HG02678 (cell line): Measurements from ENCODE around the gene ERBIN.
"Not testable (repeated sequence)": the region's sequence is repeated elsewhere in the genome, so short reads cannot be mapped to it uniquely, and the experiment has no call there.

Experiments used
- ATAC-seq: cut with Tn5 transposase; IDR thresholded peaks from one replicate; pipeline ENCODE4 v1.9.1; 2021; ENCODE audit warnings: mild to moderate bottlenecking, moderate library complexity; ENCODE audit not compliant: unreplicated experiment

The ERBIN gene

DNA sequence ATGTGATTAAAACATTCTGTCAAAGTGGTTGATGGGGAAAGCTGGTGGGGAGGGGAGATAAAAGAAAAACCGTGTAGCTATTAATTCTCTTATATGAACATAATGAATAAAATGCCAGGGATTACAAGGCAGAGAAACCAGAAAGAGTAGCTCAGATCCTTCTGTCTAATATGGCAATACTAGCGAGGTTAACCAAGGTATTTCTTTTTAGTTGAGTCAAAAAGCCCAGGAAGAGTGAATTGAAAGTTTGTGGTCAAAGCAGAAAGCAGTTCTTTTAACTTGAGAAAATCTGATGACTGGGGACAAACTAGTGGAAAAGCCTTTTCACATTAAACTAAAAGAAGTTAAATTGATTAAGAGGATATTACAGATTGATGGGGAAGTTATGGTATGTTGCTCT, 76.0 kb downstream of the ERBIN start:
- peak; percentile 56 for ATAC-seq

DNA sequence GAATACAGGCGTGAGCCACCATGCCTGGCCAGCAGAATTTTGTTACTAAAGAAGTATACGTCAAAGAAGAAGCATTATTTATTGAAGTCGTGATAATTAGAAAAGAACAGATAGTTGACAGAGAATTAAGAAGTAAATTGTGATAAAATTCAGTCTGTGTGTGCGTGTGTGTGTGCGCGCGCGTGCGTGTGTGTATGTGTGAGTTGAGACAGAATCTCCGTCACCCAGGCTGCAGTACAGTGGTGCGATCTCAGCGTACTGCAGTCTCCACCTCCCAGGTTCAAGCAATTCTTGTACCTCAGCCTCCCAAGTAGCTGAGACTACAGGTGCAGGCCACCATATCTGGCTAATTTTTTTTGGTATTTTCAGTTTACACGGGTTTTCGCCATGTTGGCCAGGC, 77.8 kb downstream of the ERBIN start:
- no peak for ATAC-seq

DNA sequence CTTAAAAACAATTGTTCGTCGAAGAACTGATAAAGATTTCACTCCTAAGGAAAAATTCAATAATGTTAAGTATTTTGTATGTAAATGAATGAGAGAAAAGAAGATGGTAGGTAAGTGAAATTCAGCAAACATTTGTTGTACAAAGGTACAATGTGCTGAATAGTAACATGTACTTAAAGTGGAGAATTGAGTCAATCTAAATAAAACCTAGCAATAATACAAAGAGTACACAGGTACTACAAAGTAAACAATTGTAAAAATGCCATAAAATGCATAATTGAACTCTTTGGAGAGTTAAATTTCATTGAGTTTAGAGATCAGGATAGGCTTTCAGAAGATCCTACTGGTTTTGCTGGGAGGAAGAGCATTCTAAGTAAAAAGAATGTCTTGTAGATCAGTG, 82.9 kb downstream of the ERBIN start:
- ATAC-seq: no peak

DNA sequence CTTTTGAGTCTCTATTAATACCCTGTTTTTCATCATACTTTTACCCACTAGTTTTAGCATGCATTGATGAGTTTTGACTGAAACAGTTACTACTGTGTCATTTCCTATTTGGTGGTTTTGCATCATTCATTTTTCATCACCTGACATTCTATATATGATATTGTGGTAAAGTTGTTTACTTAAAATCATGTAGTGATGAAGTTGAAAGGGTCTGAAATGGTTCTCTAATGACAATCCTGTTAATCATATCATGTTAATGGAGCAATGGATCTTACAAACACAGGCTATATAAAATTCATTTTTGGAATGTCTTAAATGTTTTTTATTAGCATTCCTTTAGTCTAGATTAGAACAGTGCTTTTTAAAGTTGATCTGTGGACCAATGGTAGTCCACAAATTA, 84.1 kb downstream of the ERBIN start:
- peak; percentile 51 for ATAC-seq

DNA sequence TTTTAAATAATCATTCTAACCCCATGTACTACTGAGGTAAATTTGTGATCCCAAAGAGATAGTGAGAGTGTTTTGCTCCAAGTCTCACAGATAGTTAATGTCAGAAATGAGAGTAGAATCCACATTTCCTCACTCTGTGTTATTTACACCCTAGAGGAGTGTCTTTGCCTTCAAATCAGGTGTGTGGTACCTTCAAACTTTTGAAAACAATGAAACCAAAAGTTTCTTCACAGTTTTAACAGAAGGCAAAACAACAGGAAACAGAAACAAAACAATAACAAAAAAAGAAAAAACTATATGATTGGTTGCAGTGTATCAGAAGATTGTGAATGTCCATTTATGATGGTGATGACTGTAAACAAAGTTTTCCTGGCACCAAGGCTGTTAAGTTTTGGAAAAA, 85.9 kb downstream of the ERBIN start:
- peak; percentile 66 for ATAC-seq

DNA sequence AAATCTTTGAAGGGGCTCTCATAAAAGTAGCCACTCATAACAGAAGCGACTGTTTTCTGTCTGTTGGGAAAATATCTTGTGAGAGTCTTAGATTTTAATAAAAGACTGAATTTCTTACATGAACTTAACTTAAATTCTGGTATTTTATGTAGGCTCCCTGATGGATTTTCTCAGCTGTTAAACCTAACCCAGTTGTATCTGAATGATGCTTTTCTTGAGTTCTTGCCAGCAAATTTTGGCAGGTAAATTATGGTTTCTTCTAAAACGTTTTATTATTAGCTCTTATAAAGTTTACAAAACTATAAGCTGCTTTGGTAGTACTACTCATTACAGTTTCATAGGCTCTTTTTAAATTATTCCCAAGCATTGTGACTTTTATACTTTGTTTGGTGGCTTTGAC, 87.0 kb downstream of the ERBIN start:
- no peak for ATAC-seq

DNA sequence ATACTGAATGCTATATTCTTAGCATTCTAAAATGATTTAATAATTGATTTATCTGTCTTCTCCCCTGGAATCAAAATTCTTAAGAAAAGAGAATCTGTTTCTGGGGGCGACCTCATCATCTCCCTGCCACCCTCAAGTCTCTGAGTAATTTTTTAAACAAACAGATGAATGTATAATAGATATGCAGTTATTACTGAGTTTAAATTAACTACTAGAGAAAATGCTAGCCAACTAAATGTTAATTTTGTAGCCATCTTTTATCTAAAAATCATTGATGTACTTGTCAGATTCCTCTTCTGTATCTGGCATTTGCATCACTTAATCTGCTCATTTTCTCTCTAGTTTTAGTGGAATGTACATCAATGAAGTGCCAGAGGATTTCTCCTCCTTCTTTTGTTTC, 87.5 kb downstream of the ERBIN start:
- ATAC-seq: no peak

DNA sequence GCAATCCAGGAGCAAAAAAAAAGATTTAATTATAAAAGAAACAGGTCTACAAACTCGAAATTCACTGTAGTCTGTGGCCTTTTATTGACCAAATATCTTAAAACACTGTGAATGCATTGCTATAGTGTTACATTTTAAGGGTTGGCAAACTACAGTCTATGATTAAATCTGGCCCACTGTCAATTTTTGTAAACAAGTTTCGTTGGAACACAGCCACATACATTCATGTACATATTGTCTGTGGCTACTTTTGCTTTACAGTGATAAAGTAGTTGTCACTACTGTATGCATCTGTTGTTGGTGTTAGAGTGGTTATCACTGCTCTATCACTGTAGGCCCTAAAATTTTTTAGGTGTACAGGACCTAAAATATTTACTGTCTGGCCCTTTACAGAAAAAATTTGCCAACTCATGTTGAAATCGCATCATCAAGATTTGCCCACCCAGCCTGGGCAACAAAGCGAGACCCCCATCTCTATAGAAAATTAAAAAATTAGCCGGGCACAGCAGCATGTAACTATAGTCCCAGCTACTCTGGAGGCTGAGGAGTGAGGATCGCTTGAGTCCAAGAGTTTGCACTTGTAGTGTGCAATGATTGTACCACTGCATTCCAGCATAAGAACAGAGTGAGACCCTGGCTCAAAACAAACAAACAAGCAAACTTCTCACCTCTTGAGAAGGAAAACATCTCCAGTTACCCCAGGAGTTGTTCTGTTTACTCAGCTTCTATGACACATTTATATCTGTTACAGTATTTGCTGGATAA, 89.0 kb downstream of the ERBIN start:
- ATAC-seq: no peak

DNA sequence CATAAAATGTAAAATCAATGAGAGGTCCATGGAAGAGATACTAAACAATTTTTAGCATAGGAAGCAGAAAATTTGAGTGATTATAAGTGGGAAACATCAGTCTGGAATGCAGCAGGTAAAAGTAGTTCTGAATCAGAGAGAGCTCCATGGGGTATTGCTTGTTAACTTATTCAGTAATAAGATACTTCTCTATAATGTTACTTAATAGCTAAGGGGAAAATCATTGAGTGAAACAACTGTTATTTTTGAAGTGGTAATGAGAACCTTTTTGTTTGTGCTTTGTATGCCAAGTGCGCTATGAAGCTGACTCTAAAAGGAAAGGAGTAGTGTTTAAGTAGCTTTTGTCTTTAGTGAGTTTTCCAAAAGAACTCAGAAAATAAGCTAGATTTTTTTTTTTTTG, 95.2 kb downstream of the ERBIN start:
- ATAC-seq: no peak

DNA sequence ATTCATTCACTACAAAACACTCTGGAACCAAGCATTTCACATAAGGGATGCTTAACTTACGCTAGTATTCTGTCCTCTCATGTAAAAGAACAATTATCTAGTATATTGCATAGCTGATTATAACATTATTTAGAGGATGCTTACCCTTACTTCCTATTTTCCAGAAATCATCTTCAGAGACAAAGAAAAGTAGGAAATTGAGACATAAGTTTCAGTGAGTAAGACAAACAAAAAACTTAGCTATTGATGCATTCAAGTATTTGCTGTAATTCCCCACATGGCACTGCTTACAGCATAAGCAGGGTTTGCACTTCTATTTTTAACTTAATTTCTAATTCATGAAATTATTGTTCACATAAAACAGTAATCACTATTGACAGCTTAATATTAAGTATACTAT, 112.9 kb downstream of the ERBIN start:
- no peak for ATAC-seq

DNA sequence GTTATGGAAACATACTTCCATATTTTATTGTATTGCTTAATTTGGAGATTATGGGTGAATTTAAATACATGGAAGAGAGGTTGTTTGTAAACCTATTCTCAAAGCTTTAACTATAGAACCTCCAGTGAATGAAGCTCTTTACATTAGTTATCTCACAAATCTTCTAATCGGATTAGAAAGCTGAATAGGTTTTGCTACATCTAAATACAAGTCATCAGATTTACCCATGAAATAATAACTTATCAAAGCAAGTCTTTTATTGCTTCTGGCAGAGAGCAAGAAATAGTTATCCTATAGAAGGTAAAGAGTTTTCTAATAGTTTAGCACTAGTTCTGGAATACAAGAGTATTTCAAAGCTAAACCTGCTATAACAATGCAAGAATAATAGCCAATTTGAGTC, 113.3 kb downstream of the ERBIN start:
- no peak for ATAC-seq

DNA sequence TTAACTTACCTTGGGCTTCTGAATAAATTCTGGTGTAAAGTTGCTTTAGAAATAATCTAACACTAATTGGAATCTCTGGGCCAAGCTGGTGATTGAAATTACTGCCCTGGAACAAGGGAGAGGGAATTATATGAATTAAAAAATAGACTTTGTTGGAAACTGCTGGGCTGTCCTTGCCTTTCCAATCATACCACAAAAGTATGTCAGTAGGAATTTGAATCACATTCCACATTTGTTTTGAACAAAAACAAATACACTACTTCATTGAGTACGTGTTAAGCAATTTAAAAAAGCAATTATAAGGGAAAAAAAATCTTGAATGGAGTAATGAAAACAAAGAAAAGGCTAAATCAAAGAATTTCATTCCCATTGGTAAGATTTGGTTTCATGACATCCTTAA, 115.3 kb downstream of the ERBIN start:
- ATAC-seq: no peak

DNA sequence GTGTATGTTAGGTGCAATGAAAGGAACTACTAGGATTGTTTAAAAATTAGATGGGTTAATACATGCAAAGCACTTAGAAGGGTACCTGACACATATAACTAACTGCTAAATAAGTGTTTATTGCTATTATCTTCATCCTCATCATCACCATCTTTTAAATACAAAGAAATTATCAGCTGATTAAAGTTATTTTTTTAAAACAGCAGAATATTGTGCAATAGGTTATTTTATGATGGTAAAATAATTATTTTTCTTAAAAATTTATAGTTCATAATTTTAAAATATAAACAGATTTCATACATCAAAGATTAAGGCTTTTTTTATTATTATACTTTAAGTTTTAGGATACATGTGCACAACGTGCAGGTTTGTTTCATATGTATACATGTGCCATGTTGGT, 130.9 kb downstream of the ERBIN start:
- ATAC-seq: no peak

DNA sequence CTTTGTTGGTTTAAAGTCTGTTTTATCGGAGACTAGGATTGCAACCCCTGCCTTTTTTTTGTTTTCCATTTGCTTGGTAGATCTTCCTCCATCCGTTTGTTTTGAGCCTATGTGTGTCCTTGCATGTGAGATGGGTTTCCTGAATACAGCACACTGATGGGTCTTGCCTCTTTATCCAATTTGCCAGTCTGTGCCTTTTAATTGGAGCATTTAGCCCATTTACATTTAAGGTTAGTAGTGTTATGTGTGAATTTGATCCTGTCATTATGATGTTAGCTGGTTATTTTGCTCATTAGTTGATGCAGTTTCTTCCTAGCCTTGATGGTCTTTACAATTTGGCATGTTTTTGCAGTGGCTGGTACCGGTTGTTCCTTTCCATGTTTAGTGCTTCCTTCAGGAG, 134.9 kb downstream of the ERBIN start:
- not testable (repeated sequence) for ATAC-seq

DNA sequence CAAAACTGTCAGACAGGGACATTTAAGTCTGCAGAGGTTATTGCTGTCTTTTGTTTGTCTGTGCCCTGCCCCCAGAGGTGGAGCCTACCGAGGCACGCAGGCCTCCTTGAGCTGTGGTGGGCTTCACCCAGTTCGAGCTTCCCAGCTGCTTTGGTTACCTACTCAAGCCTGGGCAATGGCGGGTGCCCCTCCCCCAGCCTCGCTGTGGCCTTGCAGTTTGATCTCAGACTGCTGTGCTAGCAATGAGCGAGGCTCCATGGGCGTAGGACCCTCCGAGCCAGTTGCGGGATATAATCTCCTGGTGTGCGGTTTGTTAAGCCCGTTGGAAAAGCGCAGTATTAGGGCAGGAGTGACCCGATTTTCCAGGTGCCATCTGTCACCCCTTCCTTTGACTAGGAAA, 136.7 kb downstream of the ERBIN start:
- not testable (repeated sequence) for ATAC-seq

DNA sequence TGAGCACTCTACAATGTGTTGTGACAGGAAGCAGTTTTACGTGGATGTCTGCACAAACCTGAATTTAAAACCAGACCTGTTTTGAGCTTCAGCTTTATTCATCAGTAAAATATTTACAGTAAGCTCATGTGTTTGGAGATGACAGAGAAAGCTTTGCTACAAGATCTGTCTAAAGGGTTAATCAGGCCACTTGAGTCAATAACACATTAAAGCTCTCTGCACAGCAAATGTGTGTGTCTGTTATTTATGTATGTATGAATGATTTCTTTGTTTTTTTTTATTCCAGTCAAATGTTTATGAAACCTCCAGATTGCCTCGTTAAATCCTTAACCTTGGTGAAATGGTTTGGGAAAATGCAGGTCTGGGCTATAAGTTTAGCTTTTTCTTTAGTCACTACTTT, 140.5 kb downstream of the ERBIN start:
- ATAC-seq: no peak

DNA sequence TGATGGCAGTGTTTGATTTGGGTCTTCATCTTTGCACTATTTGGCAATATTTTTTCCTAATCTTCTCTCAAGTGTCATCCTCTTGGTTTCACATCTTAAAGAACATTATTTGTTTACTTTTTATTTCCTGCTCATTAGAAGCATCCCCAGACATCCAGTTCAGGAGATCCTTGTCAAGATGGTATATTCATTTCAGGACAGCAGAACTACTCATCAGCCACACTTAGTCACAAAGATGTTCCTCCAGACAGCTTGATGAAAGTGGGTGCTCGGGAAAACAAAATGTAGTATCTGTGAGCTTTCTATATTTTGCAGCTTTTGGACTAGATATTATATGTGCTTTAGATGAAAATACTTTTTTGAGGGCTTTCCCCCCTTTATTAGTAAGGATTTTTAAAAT, 145.7 kb downstream of the ERBIN start:
- no peak for ATAC-seq

DNA sequence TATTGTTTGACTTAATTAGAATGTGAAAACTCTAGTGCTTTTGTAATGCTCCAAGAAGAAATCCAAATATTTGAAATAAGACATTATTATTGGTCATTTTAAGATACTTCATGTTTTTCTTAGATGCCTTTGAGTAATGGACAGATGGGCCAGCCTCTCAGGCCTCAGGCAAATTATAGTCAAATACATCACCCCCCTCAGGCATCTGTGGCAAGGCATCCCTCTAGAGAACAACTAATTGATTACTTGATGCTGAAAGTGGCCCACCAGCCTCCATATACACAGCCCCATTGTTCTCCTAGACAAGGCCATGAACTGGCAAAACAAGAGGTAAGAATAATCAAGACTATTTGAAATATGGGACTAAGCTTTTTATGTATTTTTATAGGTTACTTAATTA, 148.5 kb downstream of the ERBIN start:
- ATAC-seq: no peak

DNA sequence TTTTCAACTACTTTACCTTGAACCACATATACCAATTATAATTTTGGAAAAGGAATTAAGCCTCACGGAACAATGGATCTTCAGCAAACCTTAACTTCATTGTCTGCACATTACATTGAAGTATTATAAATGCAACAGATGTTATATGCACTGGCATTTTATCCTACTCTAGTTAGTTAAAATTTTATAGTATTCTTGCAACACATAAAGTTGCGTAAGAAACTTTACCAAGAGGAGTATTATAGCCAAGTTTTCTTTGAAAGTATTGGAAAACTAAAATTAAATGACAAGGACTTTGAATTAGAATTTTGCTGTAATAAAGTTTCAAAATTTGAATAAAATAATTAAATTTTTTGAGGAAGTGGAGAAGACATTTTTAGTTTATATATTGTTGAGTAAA, 154.3 kb downstream of the ERBIN start:
- no peak for ATAC-seq

DNA sequence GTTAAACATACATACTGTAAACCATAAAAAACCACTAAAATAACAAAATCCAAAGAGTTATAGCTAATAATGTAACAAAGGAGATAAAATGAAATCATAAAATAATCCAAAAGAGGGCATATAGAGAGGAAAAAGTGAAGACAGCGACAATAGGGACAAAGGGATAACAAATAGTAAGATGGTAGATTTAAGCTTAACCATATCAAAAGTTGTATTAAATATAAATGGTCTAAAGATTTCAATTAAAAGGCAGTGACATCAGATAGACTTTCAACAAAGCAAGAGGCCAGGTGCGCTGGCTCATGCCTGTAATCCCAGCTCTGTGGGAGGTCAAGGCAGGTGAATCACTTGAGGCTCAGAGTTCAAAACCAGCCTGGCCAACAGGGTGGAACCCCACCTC, 163.0 kb downstream of the ERBIN start:
- ATAC-seq: no peak

DNA sequence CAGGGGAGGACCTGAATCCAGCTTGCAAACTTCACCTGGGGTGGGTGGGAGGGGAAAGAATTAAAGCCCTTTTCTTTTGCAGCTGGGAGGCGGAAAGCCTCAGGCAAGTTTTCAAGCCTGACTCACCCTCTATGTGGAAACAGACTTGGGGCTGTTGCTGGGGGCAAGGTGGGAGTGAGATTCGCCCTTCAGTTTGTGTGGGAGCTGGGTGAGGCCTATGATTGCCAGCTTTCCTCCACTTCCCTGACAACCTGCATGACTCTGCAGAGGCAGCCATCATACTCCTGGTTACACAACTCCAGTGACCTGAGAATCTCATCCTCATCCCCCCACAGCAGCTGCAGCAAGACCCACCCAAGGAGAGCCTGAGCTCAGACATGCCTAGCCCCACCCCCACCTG, 174.5 kb downstream of the ERBIN start:
- ATAC-seq: no peak

DNA sequence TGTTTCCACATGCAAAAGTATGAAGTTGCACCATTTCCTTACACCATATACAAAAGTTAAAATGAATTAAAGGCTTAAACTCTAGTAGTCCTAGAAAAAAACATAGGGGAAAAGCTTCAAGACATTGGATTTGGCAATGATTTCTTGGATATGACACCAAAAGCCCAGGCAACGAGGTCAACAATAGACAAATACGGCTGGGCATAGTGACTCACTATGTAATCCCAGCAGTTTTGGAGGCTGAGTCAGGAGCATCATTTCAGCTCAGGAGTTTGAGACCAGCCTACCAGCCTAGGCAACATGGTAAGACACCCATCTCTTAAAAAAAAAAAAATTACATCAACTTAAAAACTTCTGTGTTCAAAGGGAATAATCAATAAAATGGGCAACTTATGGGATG, 186.8 kb downstream of the ERBIN start:
- ATAC-seq: no peak

DNA sequence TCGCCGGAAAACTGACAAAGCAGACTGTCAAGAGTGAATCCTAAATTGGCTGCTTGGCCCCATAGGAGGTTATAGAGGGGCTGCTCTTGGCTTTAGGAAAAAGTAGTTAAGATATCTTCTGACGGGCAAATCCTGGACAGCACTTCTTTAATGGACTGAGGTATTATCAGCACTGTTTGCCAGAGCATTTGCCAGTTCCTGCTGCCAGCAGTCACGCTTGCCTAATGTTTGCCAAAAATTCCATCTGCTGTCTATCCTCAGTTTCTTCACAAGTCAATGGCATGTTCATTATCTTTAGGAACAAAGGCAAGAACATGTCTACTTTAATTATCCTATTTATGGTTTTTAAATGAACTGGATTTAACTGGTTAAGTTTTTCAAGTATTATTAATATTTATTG, 191.9 kb downstream of the ERBIN start:
- no peak for ATAC-seq
